Mesendoderm (in vitro differentiated cells): ENCODE results near the gene STX12. TPM values are rescaled to one million over a fixed set of nuclear protein-coding genes. Genes with fewer than 3 reads are reported as not detected.

Experiments used
- DNase-seq: peaks from one replicate; pipeline ENCODE4 v3.0.0; 2013
- H2AK5ac ChIP-seq: 2 replicates; pipeline ENCODE4 v1.6.1; 2013; ENCODE audit warnings: low read length, inconsistent platforms
- H2BK120ac ChIP-seq: 2 replicates; pipeline ENCODE4 v1.6.1; 2013; ENCODE audit warnings: low read depth, mild to moderate bottlenecking, low read length, moderate library complexity, mixed read lengths
- H2BK15ac ChIP-seq: replicated peaks from 2 replicates; pipeline ENCODE4 v1.6.1; 2013; ENCODE audit warnings: low read depth, mild to moderate bottlenecking, moderate library complexity
- H2BK5ac ChIP-seq: 2 replicates; pipeline ENCODE4 v1.6.1; 2013; ENCODE audit warnings: low read length, inconsistent platforms
- H3K18ac ChIP-seq: 2 replicates; pipeline ENCODE4 v1.6.1; 2013; ENCODE audit warnings: mild to moderate bottlenecking, low read length, mixed read lengths
- H3K23ac ChIP-seq: one replicate; pipeline ENCODE4 v1.6.1; 2013; ENCODE audit warnings: low read length
- H3K27ac ChIP-seq: 2 replicates; pipeline ENCODE4 v1.5.1; 2013; ENCODE audit warnings: low read depth, mild to moderate bottlenecking, inconsistent platforms, low read length, moderate library complexity
- H3K27me3 ChIP-seq: 2 replicates; pipeline ENCODE4 v1.6.1; 2013; ENCODE audit warnings: low read length, control low read depth, mild to moderate bottlenecking, inconsistent platforms; ENCODE audit not compliant: insufficient read depth, poor library complexity
- H3K36me3 ChIP-seq: 2 replicates; pipeline ENCODE4 v1.6.1; 2013; ENCODE audit warnings: low read length, inconsistent platforms; ENCODE audit not compliant: control insufficient read depth, insufficient read depth
- H3K4ac ChIP-seq: one replicate; pipeline ENCODE4 v1.6.1; 2013; ENCODE audit warnings: low read depth, mild to moderate bottlenecking, low read length, moderate library complexity
- H3K4me1 ChIP-seq: 2 replicates; pipeline ENCODE4 v1.6.1; 2013; ENCODE audit warnings: low read depth, low read length, inconsistent platforms; ENCODE audit not compliant: control insufficient read depth
- H3K4me2 ChIP-seq: 2 replicates; pipeline ENCODE4 v1.6.1; 2013; ENCODE audit warnings: low read length
- H3K4me3 ChIP-seq: 2 replicates; pipeline ENCODE4 v1.5.1; 2013; ENCODE audit warnings: mild to moderate bottlenecking, low read length
- H3K56ac ChIP-seq: one replicate; pipeline ENCODE4 v1.6.1; 2013; ENCODE audit warnings: low read length
- H3K79me1 ChIP-seq: 2 replicates; pipeline ENCODE4 v1.6.1; 2013; ENCODE audit warnings: low read length, inconsistent platforms
- H3K79me2 ChIP-seq: 2 replicates; pipeline ENCODE4 v1.6.1; 2013; ENCODE audit warnings: mild to moderate bottlenecking, low read length; ENCODE audit not compliant: control insufficient read depth, insufficient read depth
- H3K9ac ChIP-seq: 2 replicates; pipeline ENCODE4 v1.6.1; 2013; ENCODE audit warnings: low read length, inconsistent platforms
- H4K5ac ChIP-seq: one replicate; pipeline ENCODE4 v1.6.1; 2013; ENCODE audit warnings: low read length
- H4K8ac ChIP-seq: one replicate; pipeline ENCODE4 v1.6.1; 2013; ENCODE audit warnings: low read depth, mild to moderate bottlenecking, control low read depth, low read length, moderate library complexity
- WGBS: extraction: QIAGEN DNeasy Blood & Tissue Kit; methylation state at CpG from one replicate; pipeline ENCODE4 v1.1.7; 2013; ENCODE audit warnings: low lambda C conversion rate, missing lambda C conversion rate; ENCODE audit not compliant: insufficient coverage; ENCODE audit errors: extremely low coverage; 5-methylcytosine and 5-hydroxymethylcytosine counted together
- polyA plus RNA-seq, 2 experiments: library from polyadenylated mRNA; stranded (reverse); fragments of 200-250 nt; gene quantifications; one replicate each; pipeline ENCODE4 v1.2.3, GENCODE V29; 2013

STX12 gene
- 9.5 TPM for polyA plus RNA-seq (2013, experiment 1 of 2)
- 10.3 TPM for polyA plus RNA-seq (2013, experiment 2 of 2)

GRCh38 chr1:27772932-27773825 is at the start of gene STX12:
Gene STX12 (plus strand): TSS chr1:27773219. CDS start chr1:27773308, 89 bp downstream.
- no peak within 1 kb of the TSS for H4K5ac ChIP-seq
- peaks cover 6% of the 10 kb centered on the region for H3K4me1 ChIP-seq
- no peak within 1 kb of the TSS for H2BK15ac ChIP-seq
- H3K79me2 ChIP-seq: peaks cover 6% of the 10 kb centered on the region
- H3K36me3 ChIP-seq: no peaks in the 10 kb centered on the region
- H3K56ac ChIP-seq: peak within 1 kb of the TSS; percentile 90
- peak within 1 kb of the TSS; percentile 51 for H3K27ac ChIP-seq
- H2BK120ac ChIP-seq: no peak within 1 kb of the TSS
- H3K9ac ChIP-seq: peak within 1 kb of the TSS; percentile 83
- peak; percentile 99 for DNase-seq
- no peak within 1 kb of the TSS for H4K8ac ChIP-seq
- H3K4ac ChIP-seq: no peak within 1 kb of the TSS
- H3K23ac ChIP-seq: no peak within 1 kb of the TSS
- H3K79me1 ChIP-seq: peaks cover 8% of the 10 kb centered on the region
- no peak within 1 kb of the TSS for H2BK5ac ChIP-seq
- peak within 1 kb of the TSS; percentile 61 for H3K18ac ChIP-seq
- H3K4me2 ChIP-seq: peak within 1 kb of the TSS; percentile 96
- no CpG with 5 or more reads among the region's 58 CpGs for whole genome bisulfite sequencing
- peak within 1 kb of the TSS; percentile 93 for H3K4me3 ChIP-seq
- no peaks in the 10 kb centered on the region for H3K27me3 ChIP-seq
- no peak within 1 kb of the TSS for H2AK5ac ChIP-seq

DNA sequence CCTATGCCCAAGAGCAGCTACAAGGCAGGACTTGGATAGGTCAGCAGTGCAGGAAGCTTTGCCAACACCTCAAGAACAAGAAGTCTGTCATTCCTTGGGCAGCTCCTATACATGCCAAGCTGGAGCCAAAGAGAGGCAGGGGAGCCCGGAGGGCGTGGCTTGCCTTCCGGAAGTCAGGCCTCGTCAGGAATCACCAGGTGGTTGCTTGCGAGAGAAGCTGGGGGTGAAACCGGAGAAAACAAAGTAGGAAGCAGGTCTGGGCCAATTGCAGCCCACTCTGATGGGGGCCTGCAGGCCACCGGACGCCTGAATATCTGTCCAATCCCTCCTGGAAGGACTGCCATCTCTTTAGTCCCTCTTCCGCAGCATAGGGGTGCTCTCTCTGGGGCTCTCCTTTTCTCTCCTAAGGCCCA is 48.1 kb upstream of the STX12 start:
- no peaks in the 10 kb centered on the region for H3K79me2 ChIP-seq
- no peak overlapping the region for H2BK5ac ChIP-seq
- no peak overlapping the region for H3K18ac ChIP-seq
- H3K4me3 ChIP-seq: no peak overlapping the region
- H3K27me3 ChIP-seq: no peaks in the 10 kb centered on the region
- H3K79me1 ChIP-seq: no peaks in the 10 kb centered on the region
- no CpG with 5 or more reads among the region's 9 CpGs for WGBS
- no peak overlapping the region for H3K27ac ChIP-seq
- peak; percentile 62 for DNase-seq
- peak overlapping the region; percentile 3 for H3K4me2 ChIP-seq
- H3K56ac ChIP-seq: peak overlapping the region; percentile 26
- H2BK120ac ChIP-seq: no peak overlapping the region
- no peak overlapping the region for H3K9ac ChIP-seq
- no peak overlapping the region for H2BK15ac ChIP-seq
- H2AK5ac ChIP-seq: no peak overlapping the region
- H3K4me1 ChIP-seq: no peaks in the 10 kb centered on the region
- H3K23ac ChIP-seq: no peak overlapping the region
- no peaks in the 10 kb centered on the region for H3K36me3 ChIP-seq
- peak overlapping the region; percentile 90 for H4K5ac ChIP-seq
- no peak overlapping the region for H4K8ac ChIP-seq
- H3K4ac ChIP-seq: peak overlapping the region; percentile 19

DNA sequence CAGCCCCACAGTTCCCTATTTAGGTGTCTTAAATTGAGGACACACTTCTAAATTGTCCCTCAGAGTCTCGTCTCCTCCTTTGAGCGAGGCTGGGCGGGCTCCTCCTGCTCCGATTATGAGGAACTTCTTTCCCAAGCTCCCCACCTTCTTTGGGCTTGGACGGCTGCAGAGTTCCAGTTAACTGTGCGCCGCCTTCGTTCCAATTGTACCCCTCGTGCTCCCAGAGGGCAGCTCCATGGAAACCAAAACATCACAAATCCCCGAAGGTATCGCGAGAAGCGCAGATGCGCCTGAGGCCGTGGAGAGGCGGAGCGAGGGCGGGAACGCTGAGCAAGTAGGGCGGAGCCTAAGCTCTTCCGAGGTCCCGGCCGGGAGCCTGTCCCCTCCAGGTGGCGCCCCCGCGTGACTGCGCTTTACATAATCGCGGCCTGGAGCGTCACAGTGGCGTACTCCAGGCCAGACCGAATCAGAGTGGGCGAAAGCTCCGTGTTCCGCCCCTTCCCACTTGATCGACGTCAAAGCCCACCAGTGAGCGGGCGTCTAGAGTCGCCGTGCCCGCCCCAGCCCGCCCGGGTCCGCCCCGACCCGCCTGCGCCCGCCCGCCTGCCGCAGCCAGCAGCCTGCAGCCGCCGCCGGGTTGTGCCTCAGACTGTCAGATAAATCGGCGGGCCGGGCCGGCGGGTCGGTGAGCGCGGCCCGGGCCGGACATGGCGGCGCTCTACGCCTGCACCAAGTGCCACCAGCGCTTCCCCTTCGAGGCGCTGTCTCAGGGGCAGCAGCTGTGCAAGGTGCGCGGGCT is 47.4 kb upstream of the STX12 start, which contains the start of gene FAM76A:
Gene FAM76A (plus strand): TSS at position 588 of the 799 bp plus-strand sequence. CDS start 120 bp downstream, at position 708.
- no CpG with 5 or more reads among the region's 72 CpGs for WGBS
- H3K36me3 ChIP-seq: no peaks in the 10 kb centered on the region

DNA sequence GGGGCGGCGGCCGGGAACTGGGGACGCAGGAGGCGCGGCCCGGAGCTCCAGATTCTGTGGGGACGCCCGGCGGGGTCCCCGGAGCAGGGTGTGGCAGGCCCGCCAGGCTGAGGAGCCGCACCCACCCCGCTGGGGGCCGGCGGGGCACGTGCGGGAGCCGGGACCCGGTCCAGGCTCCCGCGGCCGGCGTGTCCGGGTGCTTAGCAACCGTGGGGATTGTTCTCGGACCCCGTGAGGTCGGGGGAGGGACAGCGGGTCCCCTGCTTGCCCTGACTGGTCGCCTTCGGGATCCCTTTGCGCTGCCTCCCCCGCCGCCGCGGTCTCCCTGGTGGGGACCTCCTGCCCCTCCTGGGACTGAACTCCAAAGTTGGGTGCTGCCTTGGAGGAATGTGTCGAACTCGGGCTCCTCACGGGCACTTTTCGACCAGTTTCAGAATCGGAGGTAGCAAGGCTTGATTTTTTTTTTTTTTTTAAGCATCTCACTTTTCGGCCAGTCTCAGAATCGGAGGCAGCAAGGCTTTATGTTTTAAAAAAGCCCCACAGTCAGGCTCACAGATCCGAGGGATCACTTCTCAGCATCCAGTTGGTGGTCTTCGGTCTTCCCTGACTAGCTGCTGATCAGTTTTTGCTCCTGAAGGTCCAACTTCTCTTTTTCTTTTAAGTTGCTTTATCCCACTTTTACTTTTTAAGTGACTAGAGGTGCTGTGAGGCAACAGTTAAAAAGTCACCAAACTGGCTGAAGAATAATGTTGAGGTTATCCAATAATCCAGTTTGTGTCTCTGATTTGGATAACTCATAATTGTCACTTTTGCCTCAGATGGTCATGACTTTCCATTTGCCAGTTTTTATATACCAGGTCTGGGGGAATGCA is 46.6 kb upstream of the STX12 start:
- no CpG with 5 or more reads among the region's 46 CpGs for WGBS
- peak overlapping the region; percentile 83 for H3K4me2 ChIP-seq
- no peaks in the 10 kb centered on the region for H3K79me1 ChIP-seq
- peak; percentile 72 for DNase-seq
- H2BK5ac ChIP-seq: no peak overlapping the region
- H3K79me2 ChIP-seq: no peaks in the 10 kb centered on the region
- H3K4me1 ChIP-seq: no peaks in the 10 kb centered on the region
- H3K56ac ChIP-seq: peak overlapping the region; percentile 45
- no peaks in the 10 kb centered on the region for H3K27me3 ChIP-seq
- H3K4me3 ChIP-seq: peak overlapping the region; percentile 76
- no peak overlapping the region for H4K8ac ChIP-seq
- no peak overlapping the region for H2AK5ac ChIP-seq
- H4K5ac ChIP-seq: no peak overlapping the region
- peak overlapping the region; percentile 76 for H3K27ac ChIP-seq
- no peak overlapping the region for H3K4ac ChIP-seq
- H3K23ac ChIP-seq: no peak overlapping the region
- no peaks in the 10 kb centered on the region for H3K36me3 ChIP-seq
- peak overlapping the region; percentile 87 for H3K9ac ChIP-seq
- no peak overlapping the region for H2BK120ac ChIP-seq
- H3K18ac ChIP-seq: peak overlapping the region; percentile 88
- no peak overlapping the region for H2BK15ac ChIP-seq

More for the DNA sequence above, 47.4 kb upstream of the STX12 start, which contains the start of gene FAM76A:
- Histone ChIP-seq H3K9ac (peak within 1 kb of the TSS; percentile 87), H4K8ac (no peak within 1 kb of the TSS), H2BK15ac (no peak within 1 kb of the TSS), H3K4me1 (no peaks in the 10 kb centered on the region), H2BK5ac (no peak within 1 kb of the TSS), H3K79me1 (no peaks in the 10 kb centered on the region), H4K5ac (peak within 1 kb of the TSS; percentile 90), H3K4ac (peak within 1 kb of the TSS; percentile 19), H3K27me3 (no peaks in the 10 kb centered on the region), H2BK120ac (no peak within 1 kb of the TSS), H3K18ac (peak within 1 kb of the TSS; percentile 88), H3K27ac (peak within 1 kb of the TSS; percentile 76), H3K4me3 (peak within 1 kb of the TSS; percentile 76), H3K4me2 (peak within 1 kb of the TSS; percentile 83), H3K79me2 (no peaks in the 10 kb centered on the region), H3K56ac (peak within 1 kb of the TSS; percentile 45), H3K23ac (no peak within 1 kb of the TSS), H2AK5ac (no peak within 1 kb of the TSS)
- peak; percentile 99 for DNase-seq

DNA sequence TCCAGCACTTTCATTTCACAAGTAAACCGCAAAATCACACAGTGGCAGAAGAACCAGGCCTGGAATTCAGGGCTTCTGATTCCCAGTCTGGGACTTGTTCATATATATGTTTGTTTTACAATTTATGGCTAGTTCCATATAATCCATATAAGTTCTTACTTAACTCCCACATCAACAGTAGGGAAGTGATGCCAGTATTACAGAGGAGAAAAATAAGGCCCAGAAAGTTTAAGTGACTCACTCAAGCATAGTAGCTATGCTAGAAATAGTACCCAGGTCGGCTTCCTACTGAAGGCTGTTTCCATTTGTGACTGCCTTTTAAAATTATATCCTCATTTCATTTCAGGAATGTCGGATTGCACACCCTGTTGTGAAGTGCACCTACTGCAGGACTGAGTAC is 45.9 kb upstream of the STX12 start:
- Histone ChIP-seq H3K27me3 (no peaks in the 10 kb centered on the region), H3K23ac (no peak overlapping the region), H3K27ac (no peak overlapping the region), H3K36me3 (no peaks in the 10 kb centered on the region), H4K5ac (no peak overlapping the region), H3K4ac (no peak overlapping the region), H2BK15ac (no peak overlapping the region), H3K79me1 (no peaks in the 10 kb centered on the region), H3K4me2 (no peak overlapping the region), H3K4me3 (no peak overlapping the region), H2BK120ac (no peak overlapping the region), H2BK5ac (no peak overlapping the region), H3K56ac (no peak overlapping the region), H3K4me1 (no peaks in the 10 kb centered on the region), H3K9ac (no peak overlapping the region), H4K8ac (no peak overlapping the region), H3K18ac (no peak overlapping the region), H3K79me2 (no peaks in the 10 kb centered on the region), H2AK5ac (no peak overlapping the region)
- no CpG with 5 or more reads among the region's 3 CpGs for WGBS
- no peak for DNase-seq
